Retinal pigment epithelial cell (primary cell): ENCODE data around the gene WWOX.

Experiments used
- DNase-seq: peaks from one replicate; pipeline ENCODE4 v3.0.0-alpha.2; 2010; ENCODE audit warnings: low read depth
- H3K4me3 ChIP-seq: 2 replicates; pipeline ENCODE4 v1.5.1; 2011; ENCODE audit warnings: mild to moderate bottlenecking, low read length, control low read depth, moderate library complexity
- TF ChIP-seq, protein P1 (sequence below): conservative IDR thresholded peaks from 2 replicates; pipeline ENCODE4 v1.5.1; 2011; ENCODE audit warnings: low read depth, low read length, control low read depth, inconsistent platforms

The WWOX gene

DNA sequence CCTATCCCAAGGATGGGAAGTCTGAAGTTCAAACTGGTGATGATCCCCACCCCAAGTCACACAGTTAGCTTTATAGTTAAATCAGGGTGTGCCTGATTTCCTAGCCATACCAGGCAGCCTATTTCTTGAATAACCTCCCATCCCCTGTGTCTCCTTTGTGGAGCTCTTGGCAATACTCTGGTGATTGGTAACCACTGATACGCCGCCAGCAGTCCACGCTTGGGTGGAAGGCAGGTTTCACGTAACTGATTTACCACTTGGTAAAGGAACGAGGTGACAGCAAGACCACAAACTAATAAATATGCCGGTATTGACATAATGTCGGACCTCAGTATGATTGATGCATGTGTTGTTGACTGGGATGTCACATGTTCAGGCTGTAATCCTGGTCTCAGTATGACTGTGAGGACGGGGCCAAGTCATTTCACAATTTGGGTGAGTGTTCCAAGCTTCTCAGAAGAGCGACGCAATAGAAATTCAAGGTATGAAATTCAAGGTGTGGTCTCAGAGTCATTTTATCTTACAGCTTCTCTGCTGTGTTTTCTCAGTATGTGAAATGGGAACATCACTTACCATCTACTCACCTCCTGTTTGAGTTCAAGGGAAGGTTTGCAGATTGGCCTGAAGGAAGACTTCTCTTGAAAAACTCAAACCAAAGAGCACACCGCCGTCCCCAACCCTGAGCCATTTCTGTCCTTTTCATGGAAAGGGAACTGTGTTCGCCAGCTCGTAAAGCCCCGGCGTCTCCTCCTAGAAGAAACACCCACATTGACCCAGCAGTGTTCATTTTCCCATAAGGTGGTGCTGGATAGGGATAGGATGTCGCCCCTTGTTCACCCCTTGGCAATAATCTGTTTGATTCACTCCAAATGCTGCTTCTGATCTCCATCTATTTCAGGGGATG lies 678.9 kb downstream of the WWOX start:
- TF ChIP-seq, protein P1, sequence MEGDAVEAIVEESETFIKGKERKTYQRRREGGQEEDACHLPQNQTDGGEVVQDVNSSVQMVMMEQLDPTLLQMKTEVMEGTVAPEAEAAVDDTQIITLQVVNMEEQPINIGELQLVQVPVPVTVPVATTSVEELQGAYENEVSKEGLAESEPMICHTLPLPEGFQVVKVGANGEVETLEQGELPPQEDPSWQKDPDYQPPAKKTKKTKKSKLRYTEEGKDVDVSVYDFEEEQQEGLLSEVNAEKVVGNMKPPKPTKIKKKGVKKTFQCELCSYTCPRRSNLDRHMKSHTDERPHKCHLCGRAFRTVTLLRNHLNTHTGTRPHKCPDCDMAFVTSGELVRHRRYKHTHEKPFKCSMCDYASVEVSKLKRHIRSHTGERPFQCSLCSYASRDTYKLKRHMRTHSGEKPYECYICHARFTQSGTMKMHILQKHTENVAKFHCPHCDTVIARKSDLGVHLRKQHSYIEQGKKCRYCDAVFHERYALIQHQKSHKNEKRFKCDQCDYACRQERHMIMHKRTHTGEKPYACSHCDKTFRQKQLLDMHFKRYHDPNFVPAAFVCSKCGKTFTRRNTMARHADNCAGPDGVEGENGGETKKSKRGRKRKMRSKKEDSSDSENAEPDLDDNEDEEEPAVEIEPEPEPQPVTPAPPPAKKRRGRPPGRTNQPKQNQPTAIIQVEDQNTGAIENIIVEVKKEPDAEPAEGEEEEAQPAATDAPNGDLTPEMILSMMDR: no peak
- no peak overlapping the region for H3K4me3 ChIP-seq
- DNase-seq: no peak

DNA sequence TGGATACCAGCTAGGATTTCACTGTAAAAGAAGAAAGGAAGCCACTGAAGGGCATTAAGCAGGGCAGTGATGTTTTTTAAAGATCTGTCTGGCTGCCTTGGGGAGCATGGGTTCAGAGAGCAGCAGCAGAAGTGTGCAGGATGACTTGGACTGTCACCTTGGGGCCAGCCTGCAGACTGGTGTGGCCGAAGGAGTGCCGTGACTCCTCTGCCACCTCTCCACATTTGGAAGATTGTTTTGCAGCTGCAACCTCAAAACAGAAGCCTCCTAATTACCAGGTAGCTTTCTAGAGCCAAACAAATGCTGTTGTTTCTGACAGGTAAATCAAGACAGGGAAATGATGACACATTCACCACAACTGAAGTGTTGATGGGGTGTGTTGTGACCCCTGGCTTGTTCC lies 681.4 kb downstream of the WWOX start:
- no peak for DNase-seq
- H3K4me3 ChIP-seq: no peak overlapping the region
- TF ChIP-seq, protein P1: no peak

DNA sequence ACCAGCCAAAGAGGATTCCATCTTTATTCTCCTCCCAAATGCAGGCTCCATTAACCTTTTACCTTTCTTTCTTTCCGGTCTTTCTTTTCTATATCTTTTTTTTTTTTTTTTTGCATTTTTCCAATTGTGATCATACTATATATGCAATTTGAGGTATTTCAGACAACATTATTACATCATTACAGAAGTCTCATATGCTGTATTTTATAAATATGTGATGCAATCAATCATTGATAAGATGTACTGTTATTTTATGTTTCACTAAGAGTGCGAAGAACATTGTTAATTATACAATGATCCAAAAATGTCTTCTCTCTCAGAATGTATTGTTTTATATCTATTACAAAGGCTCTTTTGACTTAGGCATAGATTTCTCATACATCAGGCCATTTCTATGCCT lies 683.1 kb downstream of the WWOX start:
- no peak for DNase-seq
- H3K4me3 ChIP-seq: no peak overlapping the region
- TF ChIP-seq, protein P1: no peak

DNA sequence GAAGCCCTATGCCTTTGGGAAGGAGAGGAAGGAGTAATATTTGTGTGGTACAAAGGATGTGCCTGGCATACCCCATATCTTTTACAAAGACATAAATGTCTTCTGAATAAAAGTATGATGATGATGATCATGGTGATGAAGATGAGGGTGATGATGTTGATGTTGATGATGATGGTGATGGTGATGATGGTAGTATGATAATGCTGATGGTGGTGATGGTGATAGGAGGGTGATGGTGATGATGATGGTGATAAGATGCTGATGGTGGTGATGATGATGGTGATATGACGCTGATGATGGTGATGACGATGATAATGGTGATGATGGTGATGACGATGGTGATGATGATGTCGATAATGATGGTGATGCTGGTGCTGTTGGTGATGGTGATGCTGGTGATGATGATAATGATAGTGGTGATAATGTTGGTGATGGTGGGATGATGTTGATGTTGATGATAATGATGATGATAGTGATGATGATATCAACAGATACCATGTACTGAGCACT lies 684.2 kb downstream of the WWOX start:
- TF ChIP-seq, protein P1: no peak
- no peak for DNase-seq
- H3K4me3 ChIP-seq: no peak overlapping the region

DNA sequence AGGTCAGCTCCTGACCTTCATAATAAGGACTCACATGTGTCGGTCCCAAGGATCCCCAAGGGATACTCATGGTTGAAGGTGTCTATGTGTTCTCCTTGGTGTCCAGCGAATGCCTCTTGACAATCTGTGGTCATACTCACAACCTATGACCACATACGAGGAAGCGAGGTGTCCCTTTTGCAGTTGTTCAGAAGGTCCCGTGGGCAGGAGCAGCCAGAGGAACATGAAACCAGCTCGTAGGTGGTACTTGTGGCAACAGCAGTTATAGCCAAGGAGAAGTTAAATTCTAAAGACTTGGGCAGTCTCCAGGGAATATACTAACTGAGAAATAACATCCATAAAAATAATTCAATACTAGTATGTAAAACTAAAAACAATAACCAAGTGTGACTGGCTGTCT lies 685.3 kb downstream of the WWOX start:
- H3K4me3 ChIP-seq: no peak overlapping the region
- no peak for DNase-seq
- TF ChIP-seq, protein P1: no peak

DNA sequence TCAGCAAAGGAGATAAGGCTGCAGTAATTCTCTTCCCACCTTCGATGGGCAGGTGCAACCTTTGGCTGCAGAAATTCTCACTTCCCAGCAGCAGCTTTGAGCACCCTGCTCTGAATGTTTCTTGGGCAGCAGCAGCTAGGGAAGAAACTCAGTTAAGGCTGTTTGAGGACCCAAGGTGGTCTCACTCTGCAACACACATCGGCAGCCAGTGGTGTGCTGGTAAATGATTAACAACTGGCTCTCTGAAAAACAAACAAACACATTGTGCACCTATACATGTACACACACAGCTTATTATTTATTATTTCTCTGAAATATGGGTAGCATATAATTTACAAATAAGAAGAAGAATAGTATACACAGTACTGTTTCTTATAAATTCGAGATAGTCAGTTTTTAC lies 685.8 kb downstream of the WWOX start:
- no peak overlapping the region for H3K4me3 ChIP-seq
- TF ChIP-seq, protein P1: no peak
- DNase-seq: no peak

DNA sequence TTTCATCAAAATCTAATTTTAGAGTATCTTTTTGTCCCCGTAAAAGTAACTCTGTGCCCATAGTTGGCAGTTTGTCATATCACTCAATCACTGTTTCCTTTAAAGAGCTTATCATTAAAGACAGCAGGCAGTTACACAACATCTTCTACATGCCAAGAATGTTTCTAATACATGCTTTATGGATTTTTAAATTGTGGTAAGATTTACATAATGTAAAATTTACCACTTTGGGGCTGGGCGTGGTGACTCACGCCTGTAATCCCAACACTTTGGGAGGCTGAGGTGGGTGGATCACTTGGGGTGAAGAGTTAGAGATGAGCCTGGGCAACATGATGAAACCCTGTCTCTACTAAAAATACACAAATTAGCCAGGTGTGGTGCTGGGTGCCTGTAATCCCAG lies 687.2 kb downstream of the WWOX start:
- TF ChIP-seq, protein P1: no peak
- no peak for DNase-seq
- no peak overlapping the region for H3K4me3 ChIP-seq
